Measurements from ENCODE around the gene FAM180A.

The FAM180A gene

GRCh38 chr7:135793841-135794240 lies 45.2 kb upstream of the FAM180A start:
- Histone ChIP-seq H3K9me3 (ENCODE audit: insufficient read depth, low read length) (no peaks in the 10 kb centered on the region), H3K4me2 (ENCODE audit: low read depth, low read length, poor library complexity, severe bottlenecking) (no peak overlapping the region), H3K27ac (ENCODE audit: low read depth, low read length) (no peak overlapping the region), H3K9ac (ENCODE audit: low read length) (no peak overlapping the region), H3K9me2 (replicated peaks; ENCODE audit: insufficient read depth, low read length) (no peaks in the 10 kb centered on the region), H3K4me3 (ENCODE audit: insufficient read depth, low read length, poor library complexity, severe bottlenecking) (no peak overlapping the region), H3F3A (ENCODE audit: insufficient read depth) (no peaks in the 10 kb centered on the region), H3K36me3 (ENCODE audit: low read length) (no peaks in the 10 kb centered on the region), H4K20me1 (ENCODE audit: low read depth, low read length) (no peaks in the 10 kb centered on the region), H3K79me2 (ENCODE audit: insufficient read depth, low read length) (no peaks in the 10 kb centered on the region), H2AFZ (ENCODE audit: low read depth, low read length, severe bottlenecking) (no peak overlapping the region), H3K27me3 (ENCODE audit: low read length) (no peaks in the 10 kb centered on the region)
- no peak for TF ChIP-seq CTCF (IDR thresholded peaks at IDR 0.05; ENCODE audit: insufficient read depth, low read length, poor library complexity, severe bottlenecking)
- TF ChIP-seq EZH2phosphoT487 (conservative IDR thresholded peaks at IDR 0.05; ENCODE audit: low read length): no peak

GRCh38 chr7:135792866-135793265 lies 44.3 kb upstream of the FAM180A start:
- H3K79me2 ChIP-seq (ENCODE audit: insufficient read depth, low read length): no peaks in the 10 kb centered on the region
- no peak overlapping the region for H3K4me3 ChIP-seq (ENCODE audit: insufficient read depth, low read length, poor library complexity, severe bottlenecking)
- no peak overlapping the region for H3K9ac ChIP-seq (ENCODE audit: low read length)
- H3K27ac ChIP-seq (ENCODE audit: low read depth, low read length): no peak overlapping the region
- H3F3A ChIP-seq (ENCODE audit: insufficient read depth): no peaks in the 10 kb centered on the region
- H3K4me2 ChIP-seq (ENCODE audit: low read depth, low read length, poor library complexity, severe bottlenecking): no peak overlapping the region
- H2AFZ ChIP-seq (ENCODE audit: low read depth, low read length, severe bottlenecking): no peak overlapping the region
- H3K27me3 ChIP-seq (ENCODE audit: low read length): no peaks in the 10 kb centered on the region
- TF ChIP-seq EZH2phosphoT487 (conservative IDR thresholded peaks at IDR 0.05; ENCODE audit: low read length) (no peak), CTCF (IDR thresholded peaks at IDR 0.05; ENCODE audit: insufficient read depth, low read length, poor library complexity, severe bottlenecking) (no peak)
- no peaks in the 10 kb centered on the region for H3K9me3 ChIP-seq (ENCODE audit: insufficient read depth, low read length)
- H3K9me2 ChIP-seq (replicated peaks; ENCODE audit: insufficient read depth, low read length): no peaks in the 10 kb centered on the region
- H4K20me1 ChIP-seq (ENCODE audit: low read depth, low read length): no peaks in the 10 kb centered on the region
- H3K36me3 ChIP-seq (ENCODE audit: low read length): no peaks in the 10 kb centered on the region

- H3K4me2 ChIP-seq (ENCODE audit: low read depth, low read length, poor library complexity, severe bottlenecking): no peak overlapping the region
- no peaks in the 10 kb centered on the region for H3K9me3 ChIP-seq (ENCODE audit: insufficient read depth, low read length)
- no peak overlapping the region for H3K4me3 ChIP-seq (ENCODE audit: insufficient read depth, low read length, poor library complexity, severe bottlenecking)
- no peak overlapping the region for H2AFZ ChIP-seq (ENCODE audit: low read depth, low read length, severe bottlenecking)
- no peak for TF ChIP-seq EZH2phosphoT487 (conservative IDR thresholded peaks at IDR 0.05; ENCODE audit: low read length)
- no peak for TF ChIP-seq CTCF (IDR thresholded peaks at IDR 0.05; ENCODE audit: insufficient read depth, low read length, poor library complexity, severe bottlenecking)
- H3K79me2 ChIP-seq (ENCODE audit: insufficient read depth, low read length): no peaks in the 10 kb centered on the region
- H3F3A ChIP-seq (ENCODE audit: insufficient read depth): no peaks in the 10 kb centered on the region
- H3K9me2 ChIP-seq (replicated peaks; ENCODE audit: insufficient read depth, low read length): no peaks in the 10 kb centered on the region
- H3K27ac ChIP-seq (ENCODE audit: low read depth, low read length): no peak overlapping the region
- no peaks in the 10 kb centered on the region for H3K27me3 ChIP-seq (ENCODE audit: low read length)
- no peaks in the 10 kb centered on the region for H4K20me1 ChIP-seq (ENCODE audit: low read depth, low read length)
- no peak overlapping the region for H3K9ac ChIP-seq (ENCODE audit: low read length)
- no peaks in the 10 kb centered on the region for H3K36me3 ChIP-seq (ENCODE audit: low read length)
Observed at GRCh38 chr7:135792363-135792668, 43.7 kb upstream of the FAM180A start.
